ENCODE results near the gene ACAA1. TPM values are rescaled to one million over a fixed set of nuclear protein-coding genes. Genes with fewer than 3 reads are reported as not detected.

Gene ACAA1
- total RNA-seq, 2 donors from 2014 or later = 50.9 to 74.0 TPM

Other genes with a start within 250 kb of the ACAA1 start
- 10 to 100 TPM in 1 of 2 donors, 1 to 10 TPM in 1; 4.2 to 12.2 TPM for gene VILL, start 146.3 kb downstream of the ACAA1 start, total RNA-seq
- 10 to 100 TPM in 1 of 2 donors, 1 to 10 TPM in 1; 8.7 to 15.5 TPM for gene PLCD1, start 107.5 kb downstream of the ACAA1 start, total RNA-seq
- gene DLEC1, start 97.9 kb downstream of the ACAA1 start, total RNA-seq = under 1 TPM; 0.22 to 0.35 TPM
- 10 to 100 TPM in 1 of 2 donors, 1 to 10 TPM in 1; 7.1 to 14.3 TPM for gene MYD88, start 1.5 kb upstream of the ACAA1 start, total RNA-seq
- 10 to 100 TPM; 25.8 to 27.2 TPM for gene OXSR1, start 28.4 kb upstream of the ACAA1 start, total RNA-seq
- gene SLC22A13, start 128.7 kb upstream of the ACAA1 start, total RNA-seq = not detected
- not detected for gene SLC22A14, start 145.2 kb upstream of the ACAA1 start, total RNA-seq
- gene XYLB, start 209.7 kb upstream of the ACAA1 start, total RNA-seq = under 1 TPM; 0.70 to 0.79 TPM

Measured in right atrium auricular region (tissue), 2 donors.